NOMO-1 (cell line): ENCODE measurements around the gene SMARCC2.
A peak's percentile ranks its signal among the peaks of the same experiment; 100 is the strongest.
"Not testable (repeated sequence)": the region's sequence is repeated elsewhere in the genome, so short reads cannot be mapped to it uniquely, and the experiment has no call there.

ENCODE experiments used
- DNase-seq, 2 experiments: peaks; one replicate each; lab custom pipeline; 2025; ENCODE audit not compliant: unreplicated experiment in 2 of 2; lab: John Stamatoyannopoulos, UW

The SMARCC2 gene

DNA sequence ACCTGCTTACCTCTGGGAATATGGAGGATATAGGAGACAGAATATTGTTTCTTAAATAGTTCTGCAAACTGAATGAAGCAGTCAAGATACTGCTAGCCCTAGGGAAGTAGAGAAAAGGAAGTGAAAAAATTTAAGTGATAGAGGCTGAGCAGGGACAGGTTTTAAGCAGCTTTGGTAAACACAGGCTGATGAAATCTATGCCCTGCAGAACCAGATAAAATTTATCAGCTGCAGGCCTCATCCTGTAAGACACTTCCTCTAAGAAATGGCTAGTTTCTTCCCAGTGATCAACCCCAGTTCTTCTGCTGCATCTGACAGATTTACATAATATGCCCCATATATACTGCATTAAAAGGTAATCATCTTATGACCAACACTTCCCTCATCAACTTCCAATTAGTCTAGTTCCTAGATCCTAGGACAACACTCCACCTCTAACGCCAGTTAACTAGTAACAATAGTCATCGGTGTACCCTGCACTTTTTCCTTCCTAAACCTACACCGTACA is 62.5 kb downstream of the SMARCC2 start:
- DNase-seq, result peak; percentile 66 to 92

DNA sequence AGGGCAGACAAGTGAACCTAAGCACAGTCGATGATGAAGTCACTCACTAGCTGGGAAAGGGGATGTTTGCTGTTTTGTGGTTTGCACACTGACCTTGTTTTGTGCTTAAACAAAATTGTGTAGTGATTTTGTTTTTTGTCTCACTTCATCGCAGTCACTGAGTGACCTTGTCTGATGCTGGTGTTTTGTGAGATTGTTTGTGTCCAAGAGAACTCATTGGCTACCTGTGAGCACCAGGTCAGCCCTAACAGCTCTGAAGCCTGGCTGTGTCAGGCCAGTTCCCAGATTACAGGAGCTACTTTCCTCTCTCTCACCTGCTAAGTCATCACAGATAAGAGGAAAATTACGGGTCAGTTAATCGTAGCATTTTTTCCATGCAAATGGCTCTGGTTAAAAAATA is 65.2 kb downstream of the SMARCC2 start:
- DNase-seq, result no peak

DNA sequence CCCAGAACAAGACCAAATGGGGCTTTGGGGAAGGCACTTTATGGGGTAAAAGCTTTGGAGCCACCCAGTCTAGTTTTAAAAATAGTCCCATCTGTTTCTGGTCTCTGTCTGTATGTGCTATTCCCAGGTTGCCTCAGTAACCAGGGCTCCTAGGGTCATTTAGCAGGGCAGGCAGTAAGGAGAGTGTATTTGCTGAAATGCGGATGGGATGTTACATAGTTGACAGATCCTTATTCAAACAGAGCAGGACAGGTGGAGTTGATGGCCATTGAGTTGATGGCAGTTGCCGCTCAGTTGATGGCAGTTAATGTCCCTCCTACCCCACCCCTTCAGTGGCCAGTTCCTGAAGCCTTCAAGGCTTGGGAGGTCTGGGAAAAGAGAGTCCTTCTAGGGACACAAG is 66.6 kb downstream of the SMARCC2 start:
- DNase-seq, result no peak

DNA sequence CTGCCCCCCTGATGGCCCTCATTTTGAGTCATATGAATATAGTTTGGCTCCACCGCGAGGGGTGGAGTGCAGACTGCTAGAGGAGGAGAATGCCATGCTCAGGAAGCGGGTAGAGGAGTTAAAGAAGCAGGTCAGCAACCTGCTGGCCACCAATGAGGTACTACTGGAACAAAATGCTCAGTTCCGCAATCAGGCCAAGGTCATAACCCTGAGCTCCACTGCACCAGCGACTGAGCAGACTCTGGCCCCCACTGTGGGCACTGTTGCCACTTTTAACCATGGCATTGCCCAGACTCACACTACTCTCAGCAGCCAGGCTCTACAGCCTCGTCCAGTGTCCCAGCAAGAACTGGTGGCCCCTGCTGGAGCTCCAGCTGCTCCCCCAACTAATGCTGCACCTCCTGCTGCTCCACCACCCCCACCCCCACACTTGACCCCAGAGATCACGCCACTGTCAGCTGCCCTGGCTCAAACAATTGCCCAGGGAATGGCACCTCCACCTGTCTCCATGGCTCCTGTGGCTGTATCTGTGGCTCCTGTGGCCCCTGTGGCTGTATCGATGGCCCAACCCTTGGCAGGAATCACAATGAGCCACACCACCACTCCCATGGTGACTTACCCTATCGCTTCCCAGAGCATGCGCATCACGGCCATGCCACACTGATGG is 67.9 kb downstream of the SMARCC2 start:
- DNase-seq, result no peak

DNA sequence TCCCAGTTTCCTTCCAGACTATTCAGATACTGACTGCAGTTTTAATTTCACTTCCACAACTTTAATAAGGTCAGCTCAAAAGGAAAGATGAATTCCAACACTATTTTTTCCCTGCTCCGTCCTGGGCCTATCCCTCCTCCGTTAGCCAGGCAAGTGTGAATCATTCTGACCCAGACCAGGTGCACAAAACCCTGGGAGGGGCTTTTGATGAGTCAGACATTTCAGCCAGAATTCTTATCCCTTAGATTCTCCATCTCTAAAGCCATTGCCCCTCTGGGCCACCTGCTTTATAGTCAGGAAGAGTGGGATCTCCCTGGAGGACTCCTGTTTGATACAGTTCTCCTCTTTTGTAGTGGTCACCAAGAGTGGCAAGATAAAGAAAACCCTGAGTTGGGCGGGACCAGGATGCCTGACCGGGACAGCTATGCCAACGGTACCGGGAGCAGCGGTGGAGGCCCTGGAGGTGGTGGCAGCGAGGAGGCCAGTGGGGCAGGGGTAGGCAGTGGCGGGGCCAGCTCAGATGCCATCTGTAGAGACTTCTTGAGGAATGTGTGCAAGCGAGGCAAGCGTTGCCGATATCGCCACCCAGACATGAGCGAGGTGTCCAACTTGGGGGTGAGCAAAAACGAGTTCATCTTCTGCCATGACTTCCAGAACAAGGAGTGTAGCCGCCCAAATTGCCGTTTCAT is 69.0 kb downstream of the SMARCC2 start:
- no peak for DNase-seq

DNA sequence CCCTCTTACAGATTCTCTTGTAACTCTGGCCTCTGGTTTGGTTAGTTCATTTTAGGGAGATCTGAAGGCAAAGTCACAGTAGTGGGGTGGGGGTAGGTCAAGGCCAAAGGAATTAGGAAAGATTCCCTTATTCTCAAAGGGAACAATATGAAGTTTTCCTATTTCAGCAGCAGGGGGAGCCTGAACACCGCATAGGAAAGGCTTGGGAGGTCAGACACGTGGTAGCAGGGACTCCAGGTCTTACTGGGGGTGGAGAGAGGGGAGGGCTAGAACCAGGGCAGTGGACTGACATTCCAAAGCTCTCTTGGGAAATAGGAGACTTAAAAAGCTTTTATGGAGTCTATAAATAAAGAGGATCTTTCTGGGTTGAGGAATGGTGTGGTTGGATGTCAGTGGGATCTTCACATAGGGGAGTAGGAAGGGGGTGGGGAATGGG is 69.9 kb downstream of the SMARCC2 start:
- peak; percentile 60 to 61 for DNase-seq

DNA sequence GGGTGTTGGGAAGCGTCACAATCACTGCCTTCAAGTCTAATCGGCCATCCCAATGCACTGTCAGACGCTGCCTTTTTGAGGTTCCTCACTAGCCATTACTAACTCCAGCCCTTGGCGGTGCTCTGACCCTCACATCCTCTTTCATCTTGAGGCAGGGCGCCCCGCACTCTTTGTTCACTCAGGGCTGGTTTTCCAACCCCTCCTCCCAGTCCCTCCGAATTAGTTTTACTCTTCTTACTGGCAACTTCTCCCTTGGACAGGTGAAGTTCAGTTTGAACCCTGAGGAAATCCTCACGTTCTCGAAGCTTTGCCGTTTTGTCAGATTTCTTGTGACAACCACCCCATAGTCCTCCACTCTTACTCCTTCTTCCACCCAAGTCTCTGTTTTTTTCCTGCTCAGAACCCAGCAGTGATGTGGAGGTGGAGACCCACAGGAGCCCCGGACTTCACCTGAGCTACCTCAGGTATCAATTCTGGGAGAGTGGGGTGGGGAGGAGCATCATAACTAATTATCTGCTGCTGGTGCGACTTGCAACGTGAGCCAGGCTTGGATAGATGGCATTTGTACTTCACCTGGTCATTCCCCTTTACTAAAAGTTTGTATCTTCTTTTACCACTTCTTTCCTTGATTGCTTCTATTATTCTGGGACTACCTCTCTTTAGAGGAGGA is 70.5 kb downstream of the SMARCC2 start:
- DNase-seq, result peak in 1 of 2 experiments; percentile 66

DNA sequence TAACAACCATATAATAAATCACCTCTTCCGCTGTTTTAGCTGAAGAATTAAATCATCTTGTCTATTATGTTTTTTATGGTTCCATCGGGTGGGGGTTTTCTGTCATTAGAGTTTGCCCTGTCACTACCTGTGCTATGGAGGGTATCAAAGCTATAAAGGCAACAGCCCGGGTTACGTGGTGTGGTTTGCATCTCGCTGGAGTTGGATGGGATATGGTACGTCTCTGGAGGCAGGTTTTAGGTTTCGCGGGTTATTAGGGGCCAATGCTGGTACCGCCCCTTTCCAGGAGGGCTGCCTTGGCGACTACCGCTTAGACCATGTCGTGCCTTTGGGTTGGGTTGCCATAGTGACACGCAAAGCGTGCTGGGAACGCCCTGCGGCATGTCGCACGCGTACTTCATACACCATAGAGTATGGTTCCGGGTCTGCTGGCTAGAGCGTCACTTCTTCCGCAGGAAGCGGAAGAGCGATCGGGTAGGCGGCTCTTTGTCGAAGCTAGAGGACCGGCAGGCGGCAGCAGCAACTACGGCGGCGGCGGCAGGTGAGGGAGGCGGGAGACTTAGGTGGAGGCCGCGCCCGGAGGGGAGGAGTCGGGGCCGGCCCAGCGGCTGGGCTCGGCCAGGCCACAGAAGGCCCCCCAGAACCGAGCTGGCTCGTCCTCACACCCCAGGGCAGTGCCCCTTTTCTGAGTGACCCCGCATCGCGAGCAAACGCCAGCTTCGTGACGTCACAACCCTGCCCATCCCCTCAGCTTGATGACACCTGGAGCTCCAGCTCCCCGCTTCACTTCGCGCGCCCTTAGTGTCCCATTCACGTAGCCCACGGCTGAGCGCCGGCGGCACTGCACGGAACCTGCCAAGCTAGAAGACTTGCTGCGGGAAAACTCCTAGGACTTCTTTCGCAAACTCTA is 71.2 kb downstream of the SMARCC2 start, which contains the start of gene ZC3H10:
Gene ZC3H10, plus strand, starts transcription at position 489 of the 910 bp plus-strand sequence. CDS start 2,297 bp downstream, outside the sequence.
- DNase-seq, result peak; percentile 98 to 100

DNA sequence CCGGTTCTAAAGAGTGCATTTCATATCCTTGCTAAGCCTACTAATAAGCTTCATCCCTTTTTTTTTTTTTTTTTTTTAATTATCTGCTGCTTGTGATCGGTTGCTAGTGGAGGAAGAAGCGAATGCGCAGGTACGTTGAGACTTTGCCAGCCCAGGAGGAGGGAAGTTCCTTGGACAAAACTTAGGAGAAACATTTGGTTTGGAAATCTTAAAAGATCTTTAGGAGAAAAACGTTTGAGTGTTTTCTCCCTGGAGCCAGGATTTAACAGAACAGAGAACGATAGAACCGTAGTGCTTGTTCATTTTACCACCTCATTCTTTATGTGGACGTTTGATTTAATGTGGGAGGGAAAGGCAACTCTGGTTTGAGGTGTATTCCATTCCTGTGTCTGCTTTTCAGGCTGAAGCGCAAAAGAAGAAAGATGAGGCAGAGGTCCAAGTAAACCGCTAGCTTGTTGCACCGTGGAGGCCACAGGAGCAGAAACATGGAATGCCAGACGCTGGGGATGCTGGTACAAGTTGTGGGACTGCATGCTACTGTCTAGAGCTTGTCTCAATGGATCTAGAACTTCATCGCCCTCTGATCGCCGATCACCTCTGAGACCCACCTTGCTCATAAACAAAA is 72.1 kb downstream of the SMARCC2 start:
- not testable (repeated sequence) for DNase-seq

DNA sequence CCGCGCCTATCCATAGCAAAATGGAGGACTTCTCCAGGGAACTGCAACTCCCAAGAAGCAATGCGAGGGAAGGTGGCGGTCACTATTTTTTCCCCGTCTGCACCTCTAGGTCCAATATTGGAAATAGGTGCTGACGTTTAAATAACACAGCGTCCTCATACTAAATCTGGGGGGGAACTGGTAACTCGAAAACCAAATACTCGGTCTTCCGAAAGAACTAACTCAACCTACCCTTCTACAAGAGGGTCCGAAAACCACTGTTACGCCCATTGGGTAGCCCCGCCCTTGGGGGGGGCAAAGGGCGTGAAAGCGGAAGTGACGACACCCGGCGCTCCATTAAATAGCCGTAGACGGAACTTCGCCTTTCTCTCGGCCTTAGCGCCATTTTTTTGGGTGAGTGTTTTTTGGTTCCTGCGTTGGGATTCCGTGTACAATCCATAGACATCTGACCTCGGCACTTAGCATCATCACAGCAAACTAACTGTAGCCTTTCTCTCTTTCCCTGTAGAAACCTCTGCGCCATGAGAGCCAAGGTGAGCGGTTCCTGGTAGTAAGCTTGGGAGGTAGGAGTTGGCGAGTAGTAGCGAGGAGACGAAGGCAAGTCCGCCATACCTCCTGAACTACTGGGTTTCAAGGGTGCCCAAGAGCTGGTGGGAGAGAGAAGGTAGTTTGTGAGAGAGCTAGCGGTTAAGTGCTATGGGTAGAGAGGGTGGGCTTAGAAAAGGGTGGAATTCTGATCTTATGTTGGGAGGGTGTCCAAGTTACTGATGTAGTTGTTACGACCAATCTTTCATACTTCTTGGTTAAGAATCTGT is 72.8 kb downstream of the SMARCC2 start, which contains the start of gene RPL41:
Gene RPL41, plus strand, starts transcription at position 367 of the 815 bp plus-strand sequence.
- DNase-seq, result peak; percentile 92 to 93

DNA sequence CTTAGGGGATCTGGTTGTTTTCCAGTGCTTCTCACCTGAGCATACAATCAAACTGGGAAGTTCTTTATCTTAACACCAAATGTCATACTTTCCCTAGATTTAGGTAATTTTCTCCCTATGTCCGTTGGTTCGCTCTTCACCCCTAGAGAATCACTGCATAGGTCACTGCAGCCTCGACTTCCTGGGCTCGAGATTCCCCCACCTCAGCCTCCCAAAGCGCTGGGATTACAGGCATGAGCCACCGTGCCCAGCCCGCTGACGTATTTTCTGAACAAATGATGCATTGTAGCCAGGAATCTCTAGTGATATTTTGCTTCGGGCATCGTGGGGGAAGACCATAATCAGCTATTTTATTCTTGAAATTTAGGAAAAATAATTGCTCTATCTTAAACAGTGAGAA is 74.0 kb downstream of the SMARCC2 start:
- no peak for DNase-seq

DNA sequence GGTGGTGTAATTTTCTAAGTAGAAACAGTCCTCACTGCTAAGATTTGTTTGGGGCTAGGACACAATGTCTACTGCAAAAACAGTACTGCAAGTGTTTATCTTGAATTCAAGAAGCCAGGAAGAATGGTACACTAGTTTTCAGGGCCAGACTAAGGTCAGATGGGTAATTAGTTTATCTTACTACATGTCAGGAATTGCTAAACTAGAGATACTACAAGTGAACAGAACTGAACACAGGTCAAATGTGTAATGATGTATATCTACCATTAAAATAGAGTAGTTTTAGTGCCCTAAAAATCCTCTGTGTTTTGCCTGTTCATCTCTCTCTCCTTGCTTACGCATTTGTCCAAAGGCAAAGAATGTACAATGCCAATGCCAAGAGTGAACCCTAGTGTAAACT is 75.2 kb downstream of the SMARCC2 start:
- DNase-seq, result no peak
